Measurements from ENCODE around the gene GOLGA6D. TPM values are rescaled to one million over a fixed set of nuclear protein-coding genes. Genes with fewer than 3 reads are reported as not detected.

GOLGA6D gene
- total RNA-seq, 4 donors from 2014 or later: 0.34 TPM; not detected in 3

- TF ChIP-seq, protein P1, sequence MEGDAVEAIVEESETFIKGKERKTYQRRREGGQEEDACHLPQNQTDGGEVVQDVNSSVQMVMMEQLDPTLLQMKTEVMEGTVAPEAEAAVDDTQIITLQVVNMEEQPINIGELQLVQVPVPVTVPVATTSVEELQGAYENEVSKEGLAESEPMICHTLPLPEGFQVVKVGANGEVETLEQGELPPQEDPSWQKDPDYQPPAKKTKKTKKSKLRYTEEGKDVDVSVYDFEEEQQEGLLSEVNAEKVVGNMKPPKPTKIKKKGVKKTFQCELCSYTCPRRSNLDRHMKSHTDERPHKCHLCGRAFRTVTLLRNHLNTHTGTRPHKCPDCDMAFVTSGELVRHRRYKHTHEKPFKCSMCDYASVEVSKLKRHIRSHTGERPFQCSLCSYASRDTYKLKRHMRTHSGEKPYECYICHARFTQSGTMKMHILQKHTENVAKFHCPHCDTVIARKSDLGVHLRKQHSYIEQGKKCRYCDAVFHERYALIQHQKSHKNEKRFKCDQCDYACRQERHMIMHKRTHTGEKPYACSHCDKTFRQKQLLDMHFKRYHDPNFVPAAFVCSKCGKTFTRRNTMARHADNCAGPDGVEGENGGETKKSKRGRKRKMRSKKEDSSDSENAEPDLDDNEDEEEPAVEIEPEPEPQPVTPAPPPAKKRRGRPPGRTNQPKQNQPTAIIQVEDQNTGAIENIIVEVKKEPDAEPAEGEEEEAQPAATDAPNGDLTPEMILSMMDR (IDR thresholded peaks at IDR 0.05; ENCODE audit: low read depth): no peak
These were observed 46.9 kb downstream of the GOLGA6D start for GRCh38 chr15:75329571-75329970.

GRCh38 chr15:75335313-75335704 lies 52.7 kb downstream of the GOLGA6D start:
- TF ChIP-seq, protein P1 (IDR thresholded peaks at IDR 0.05; ENCODE audit: low read depth): no peak

DNA sequence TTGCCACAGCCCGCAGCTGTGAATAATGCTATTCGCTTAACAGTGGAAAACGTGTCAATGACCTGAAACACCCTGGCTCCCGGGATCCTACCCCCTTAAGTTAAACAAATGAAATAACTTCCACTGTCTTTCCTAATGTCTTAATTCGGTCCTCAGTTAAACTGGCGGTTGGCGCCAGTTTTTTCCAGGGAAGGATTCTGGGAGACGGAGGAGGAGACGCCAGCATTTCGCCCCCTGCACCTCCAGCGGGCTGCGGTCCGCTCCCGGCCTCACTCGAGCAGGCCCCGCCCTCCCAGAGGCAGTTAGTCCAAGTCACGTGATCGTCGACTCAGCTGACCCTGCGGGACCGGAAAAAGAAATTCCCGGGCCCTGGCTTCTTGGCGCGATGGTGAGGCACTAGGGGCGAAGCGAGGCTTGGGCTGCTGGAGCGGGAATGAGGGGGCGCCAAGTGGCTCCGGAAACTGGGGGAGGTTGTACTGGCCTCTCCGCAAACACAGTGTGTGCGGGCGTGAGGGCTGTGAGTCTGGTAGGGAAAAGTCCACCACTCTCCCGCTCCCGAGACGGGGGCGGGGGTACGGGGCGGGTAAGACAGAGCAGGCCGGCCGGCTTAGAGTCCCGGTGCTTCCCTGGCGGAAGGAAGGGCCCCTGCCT lies 53.2 kb downstream of the GOLGA6D start, which contains the start of gene COMMD4:
TSS of gene COMMD4 (plus strand) at position 359 of the 651 bp plus-strand sequence. CDS start at position 386, 27 bp downstream.
- TF ChIP-seq, protein P1 (IDR thresholded peaks at IDR 0.05; ENCODE audit: low read depth): no peak

DNA sequence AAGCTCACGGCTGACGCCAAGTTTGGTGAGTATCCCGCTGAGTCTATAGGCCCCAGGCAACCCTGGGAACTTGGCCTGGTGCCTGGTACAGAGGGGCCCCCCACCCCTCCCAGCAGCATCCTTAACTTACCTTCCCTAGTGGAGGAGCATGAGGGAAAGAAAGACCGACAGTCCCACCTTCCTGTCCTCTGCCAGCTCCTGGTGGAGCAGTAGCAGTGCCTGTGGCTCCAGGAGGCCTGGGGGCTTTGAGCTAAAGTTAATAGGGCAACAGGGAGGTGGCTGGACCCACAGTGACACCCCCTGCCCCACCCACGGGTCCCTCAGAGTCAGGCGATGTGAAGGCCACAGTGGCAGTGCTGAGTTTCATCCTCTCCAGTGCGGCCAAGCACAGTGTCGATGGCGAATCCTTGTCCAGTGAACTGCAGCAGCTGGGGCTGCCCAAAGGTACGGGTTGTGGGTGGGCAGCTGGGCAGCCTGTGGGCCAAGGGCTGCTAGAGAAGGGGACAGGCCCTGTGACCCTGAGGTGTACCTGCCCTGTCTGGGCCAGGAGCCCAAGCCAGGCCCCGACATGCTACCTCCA lies 56.1 kb downstream of the GOLGA6D start:
- TF ChIP-seq, protein P1 (IDR thresholded peaks at IDR 0.05; ENCODE audit: low read depth): no peak

DNA sequence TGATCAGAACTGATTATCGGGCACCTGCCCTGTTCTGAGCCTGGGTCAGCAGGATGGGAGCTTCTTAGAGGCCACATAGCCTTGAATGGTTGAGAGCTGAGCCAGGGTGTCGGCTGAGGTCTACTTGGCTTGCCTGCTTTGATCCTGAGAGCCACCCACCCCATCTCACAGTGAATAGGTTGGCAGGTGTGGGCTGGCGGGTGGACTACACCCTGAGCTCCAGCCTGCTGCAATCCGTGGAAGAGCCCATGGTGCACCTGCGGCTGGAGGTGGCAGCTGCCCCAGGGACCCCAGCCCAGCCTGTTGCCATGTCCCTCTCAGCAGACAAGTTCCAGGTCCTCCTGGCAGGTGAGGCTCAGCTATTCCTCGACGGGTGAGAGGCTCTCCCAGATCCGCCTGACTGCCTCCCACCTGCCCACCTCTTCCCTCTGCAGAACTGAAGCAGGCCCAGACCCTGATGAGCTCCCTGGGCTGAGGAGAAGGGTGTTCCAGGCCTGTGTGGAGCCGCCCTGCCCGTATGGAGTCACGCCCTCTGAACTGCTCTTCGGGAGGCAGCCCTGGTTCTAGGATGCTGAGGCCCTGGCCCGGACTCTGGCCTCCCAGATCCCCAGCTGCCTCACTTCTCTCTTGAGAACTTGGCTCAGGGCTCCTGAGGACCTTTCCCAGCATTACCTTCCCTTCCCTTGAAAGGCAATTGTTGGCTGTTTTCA lies 57.1 kb downstream of the GOLGA6D start:
- TF ChIP-seq, protein P1 (IDR thresholded peaks at IDR 0.05; ENCODE audit: low read depth): no peak

GRCh38 chr15:75342221-75342620 lies 59.6 kb downstream of the GOLGA6D start:
- TF ChIP-seq, protein P1 (IDR thresholded peaks at IDR 0.05; ENCODE audit: low read depth): no peak

Small RNA genes within 50 kb of the gene (small RNA-seq; reads per million reads assigned to genes)
- gene AC068338.1: not detected
- not detected for gene RN7SL327P
- gene RN7SL489P: not detected

Other genes starting within 250 kb of the GOLGA6D start
- 10 to 100 TPM in 1 of 4 donors, 1 to 10 TPM in 3; 7.5 to 21.3 (median 9.5) TPM for gene C15orf39, start 81.0 kb upstream of the GOLGA6D start, total RNA-seq
- under 1 TPM in 1 of 4 donors, not detected in 3; 0.44 TPM for gene GOLGA6C, start 24.5 kb upstream of the GOLGA6D start, total RNA-seq
- gene COMMD4, start 53.2 kb downstream of the GOLGA6D start, total RNA-seq: 10 to 100 TPM; 26.9 to 48.9 (median 44.0) TPM
- gene NEIL1, start 64.2 kb downstream of the GOLGA6D start, total RNA-seq: 10 to 100 TPM; 21.4 to 53.5 (median 26.3) TPM
- 100 to 1,000 TPM in 3 of 4 donors, 10 to 100 TPM in 1; 89.0 to 360 (median 156) TPM for gene MAN2C1, start 85.8 kb downstream of the GOLGA6D start, total RNA-seq
- gene SIN3A, start 168.9 kb downstream of the GOLGA6D start, total RNA-seq: 10 to 100 TPM; 29.5 to 48.6 (median 33.0) TPM

Data from subcutaneous adipose tissue (tissue), 4 donors.